Ishikawa (cell line): ENCODE data around the gene CENPT.

Source experiments
- CEBPB ChIP-seq: IDR thresholded peaks from 2 replicates; pipeline ENCODE4 v1.6.1; 2012
- CREB1 ChIP-seq: IDR thresholded peaks from 2 replicates; pipeline ENCODE4 v1.6.1; 2012; ENCODE audit warnings: low read depth
- EGR1 ChIP-seq: IDR thresholded peaks from 2 replicates; pipeline ENCODE4 v1.6.1; 2012
- EP300 ChIP-seq: IDR thresholded peaks from 2 replicates; pipeline ENCODE4 v1.6.1; 2012; ENCODE audit warnings: borderline replicate concordance
- FOXM1 ChIP-seq: IDR thresholded peaks from 2 replicates; pipeline ENCODE4 v1.6.1; 2012; ENCODE audit warnings: low read depth, borderline replicate concordance
- NFIC ChIP-seq: IDR thresholded peaks from 2 replicates; pipeline ENCODE4 v1.6.1; 2012
- RAD21 ChIP-seq: IDR thresholded peaks from 2 replicates; pipeline ENCODE4 v1.6.1; 2012; ENCODE audit warnings: low read depth
- REST ChIP-seq: IDR thresholded peaks from 2 replicates; pipeline ENCODE4 v1.6.1; 2012; ENCODE audit warnings: low read depth, mild to moderate bottlenecking
- TAF1 ChIP-seq: IDR thresholded peaks from 2 replicates; pipeline ENCODE4 v1.6.1; 2012; ENCODE audit warnings: low read depth, mild to moderate bottlenecking
- TCF12 ChIP-seq: IDR thresholded peaks from 2 replicates; pipeline ENCODE4 v1.6.1; 2012; ENCODE audit warnings: low read depth
- TEAD4 ChIP-seq: IDR thresholded peaks from 2 replicates; pipeline ENCODE4 v1.6.1; 2012
- YY1 ChIP-seq: IDR thresholded peaks from 2 replicates; pipeline ENCODE4 v1.6.1; 2012; ENCODE audit warnings: low read depth
- ZBTB7A ChIP-seq: IDR thresholded peaks from 2 replicates; pipeline ENCODE4 v1.6.1; 2012; ENCODE audit warnings: low read depth
- TF ChIP-seq, protein P1 (sequence below): IDR thresholded peaks from 2 replicates; pipeline ENCODE4 v1.6.1; 2012
- TF ChIP-seq, protein P2 (sequence below): IDR thresholded peaks from 2 replicates; pipeline ENCODE4 v1.6.1; 2012

Gene CENPT

DNA sequence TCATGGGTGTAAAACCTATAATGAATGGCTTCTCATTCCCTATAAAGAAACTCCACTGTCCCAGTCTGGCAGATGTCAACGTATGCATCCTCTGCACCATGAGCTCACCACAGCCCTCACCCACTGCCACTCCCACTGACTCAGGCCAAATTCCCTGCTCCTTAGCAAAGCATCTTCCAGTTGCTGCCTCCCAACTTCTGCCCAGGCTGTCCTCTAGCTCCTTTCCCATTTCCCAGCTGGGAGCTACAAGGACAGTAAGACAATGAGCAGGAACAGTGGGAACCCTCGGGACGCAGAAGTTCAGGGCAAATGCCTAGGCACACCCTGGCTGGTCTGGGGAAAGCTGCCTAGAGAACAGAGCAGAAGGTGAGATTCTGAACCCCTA, 14.5 kb downstream of the CENPT start:
- TF ChIP-seq CREB1 = no peak
- TF ChIP-seq FOXM1 = no peak
- no peak for TF ChIP-seq CEBPB
- no peak for TF ChIP-seq ZBTB7A
- TF ChIP-seq REST = no peak
- TF ChIP-seq NFIC = no peak
- TF ChIP-seq RAD21 = no peak
- TF ChIP-seq YY1 = no peak
- no peak for TF ChIP-seq TCF12
- no peak for TF ChIP-seq TAF1
- TF ChIP-seq EP300 = no peak
- TF ChIP-seq EGR1 = no peak
- TF ChIP-seq, protein P1, sequence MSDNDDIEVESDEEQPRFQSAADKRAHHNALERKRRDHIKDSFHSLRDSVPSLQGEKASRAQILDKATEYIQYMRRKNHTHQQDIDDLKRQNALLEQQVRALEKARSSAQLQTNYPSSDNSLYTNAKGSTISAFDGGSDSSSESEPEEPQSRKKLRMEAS = no peak
- TF ChIP-seq, protein P2, sequence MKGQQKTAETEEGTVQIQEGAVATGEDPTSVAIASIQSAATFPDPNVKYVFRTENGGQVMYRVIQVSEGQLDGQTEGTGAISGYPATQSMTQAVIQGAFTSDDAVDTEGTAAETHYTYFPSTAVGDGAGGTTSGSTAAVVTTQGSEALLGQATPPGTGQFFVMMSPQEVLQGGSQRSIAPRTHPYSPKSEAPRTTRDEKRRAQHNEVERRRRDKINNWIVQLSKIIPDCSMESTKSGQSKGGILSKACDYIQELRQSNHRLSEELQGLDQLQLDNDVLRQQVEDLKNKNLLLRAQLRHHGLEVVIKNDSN = no peak
- no peak for TF ChIP-seq TEAD4

GRCh38 chr16:67828651-67829050, 18.8 kb downstream of the CENPT start:
- no peak for TF ChIP-seq RAD21
- no peak for TF ChIP-seq TCF12
- TF ChIP-seq TAF1 = no peak

DNA sequence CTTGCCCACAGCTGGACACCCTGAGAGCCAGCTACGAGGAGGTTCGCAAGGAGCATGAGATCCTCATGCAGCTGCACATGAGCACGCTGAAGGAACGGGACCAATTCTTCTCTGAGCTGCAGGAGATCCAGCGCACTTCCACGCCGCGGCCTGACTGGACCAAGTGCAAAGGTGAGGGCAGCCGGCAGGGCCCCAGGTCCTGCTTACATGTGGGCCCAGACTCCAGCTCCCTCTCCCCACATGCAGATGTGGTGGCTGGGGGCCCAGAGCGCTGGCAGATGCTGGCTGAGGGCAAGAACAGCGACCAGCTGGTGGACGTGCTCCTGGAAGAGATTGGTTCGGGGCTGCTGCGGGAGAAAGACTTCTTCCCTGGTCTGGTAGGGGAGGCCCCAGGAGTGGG, 21.6 kb downstream of the CENPT start:
- TF ChIP-seq TAF1 = no peak
- no peak for TF ChIP-seq EGR1
- TF ChIP-seq TEAD4 = no peak
- no peak for TF ChIP-seq NFIC
- no peak for TF ChIP-seq CREB1
- TF ChIP-seq, protein P1 = no peak
- TF ChIP-seq REST = no peak
- no peak for TF ChIP-seq TCF12
- TF ChIP-seq, protein P2 = no peak
- no peak for TF ChIP-seq YY1
- no peak for TF ChIP-seq ZBTB7A
- TF ChIP-seq CEBPB = no peak
- no peak for TF ChIP-seq EP300
- no peak for TF ChIP-seq FOXM1
- no peak for TF ChIP-seq RAD21

DNA sequence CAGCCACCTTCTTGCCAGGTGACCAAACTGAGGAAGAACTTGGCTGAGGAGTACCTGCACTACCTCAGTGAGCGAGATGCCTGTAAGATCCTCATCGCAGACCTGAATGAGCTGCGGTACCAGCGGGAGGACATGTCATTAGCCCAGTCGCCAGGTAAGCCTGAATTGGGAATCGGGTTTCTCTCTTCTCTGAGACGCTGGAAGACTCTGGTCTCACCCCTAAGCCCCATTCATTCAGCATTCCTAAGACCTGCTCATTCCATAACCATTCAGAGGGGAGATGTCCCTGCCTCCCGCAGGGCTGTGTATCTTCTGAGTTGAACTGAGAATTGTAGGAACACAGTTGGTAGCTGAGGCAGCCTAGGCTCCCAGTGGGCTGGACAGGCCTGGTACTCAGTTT, 22.4 kb downstream of the CENPT start:
- no peak for TF ChIP-seq TEAD4
- TF ChIP-seq ZBTB7A = no peak
- TF ChIP-seq NFIC = no peak
- TF ChIP-seq, protein P2 = no peak
- TF ChIP-seq FOXM1 = no peak
- no peak for TF ChIP-seq EGR1
- TF ChIP-seq CREB1 = no peak
- TF ChIP-seq REST = no peak
- TF ChIP-seq TAF1 = no peak
- TF ChIP-seq, protein P1 = no peak
- TF ChIP-seq CEBPB = no peak
- TF ChIP-seq EP300 = no peak
- TF ChIP-seq TCF12 = no peak
- TF ChIP-seq YY1 = no peak
- TF ChIP-seq RAD21 = no peak
